Stomach smooth muscle (tissue), 2 donors: ENCODE results near the gene CFAP74.
A peak's percentile ranks its signal among the peaks of the same experiment; 100 is the strongest.

Experiments used
- H3K27ac ChIP-seq: one replicate; pipeline ENCODE4 v1.7.0; 2013; ENCODE audit warnings: mild to moderate bottlenecking, low read length, inconsistent platforms
- H3K27me3 ChIP-seq, 2 donors: one replicate each; pipeline ENCODE4 v1.7.0; 2013; ENCODE audit warnings: low read length in 2 of 2; ENCODE audit not compliant: insufficient read depth in 2 of 2, control insufficient read depth in 1 of 2
- H3K36me3 ChIP-seq, 2 donors: one replicate each; pipeline ENCODE4 v1.7.0; 2013; ENCODE audit warnings: low read length in 2 of 2; ENCODE audit not compliant: control insufficient read depth in 2 of 2, insufficient read depth in 2 of 2
- H3K4me1 ChIP-seq: one replicate; pipeline ENCODE4 v1.7.0; 2013; ENCODE audit warnings: low read length; ENCODE audit not compliant: control insufficient read depth, insufficient read depth
- H3K4me3 ChIP-seq, 2 donors: one replicate each; pipeline ENCODE4 v1.7.0; 2013; ENCODE audit warnings: low read length in 2 of 2
- H3K9ac ChIP-seq, 2 donors: one replicate each; pipeline ENCODE4 v1.7.0; 2013; ENCODE audit warnings: low read length in 2 of 2, mild to moderate bottlenecking in 1 of 2
- H3K9me3 ChIP-seq, 2 donors: one replicate each; pipeline ENCODE4 v1.7.0; 2013; ENCODE audit warnings: low read length in 2 of 2; ENCODE audit not compliant: control insufficient read depth in 2 of 2
- donor health status: healthy.
- donor health status: Pancreatic carcinoma.

Gene CFAP74

DNA sequence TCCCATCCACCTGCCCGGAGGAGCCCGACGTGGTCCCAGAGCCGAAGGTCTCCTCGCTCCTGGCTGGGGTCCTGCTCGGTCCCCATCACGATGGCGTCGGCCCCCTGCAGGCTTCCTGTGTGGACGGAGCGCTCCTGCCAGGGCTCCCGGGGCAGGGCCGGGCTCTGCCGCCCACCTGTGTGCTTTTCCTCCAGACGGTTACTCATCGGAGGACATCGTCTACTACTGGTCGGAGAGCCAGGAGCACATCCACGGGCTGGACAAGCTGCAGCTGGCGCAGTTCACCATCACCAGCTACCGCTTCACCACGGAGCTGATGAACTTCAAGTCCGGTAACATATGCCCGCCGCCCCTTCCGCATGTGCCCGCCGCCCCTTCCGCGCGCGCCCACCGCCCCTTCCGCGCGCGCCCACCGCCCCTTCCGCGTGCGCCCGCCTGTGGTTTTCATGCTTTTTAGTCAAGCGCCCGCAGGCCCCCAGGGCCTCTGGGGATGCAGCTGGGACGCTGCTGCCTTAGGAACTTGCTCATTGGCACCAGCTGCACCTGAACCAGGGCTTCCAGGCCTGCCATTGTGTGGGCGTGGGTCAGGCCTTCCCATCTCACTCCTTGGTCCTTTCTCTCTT lies 24.5 kb upstream of the CFAP74 start:
- Histone ChIP-seq H3K36me3 (no peaks in the 10 kb centered on the region), H3K27ac (no peak overlapping the region), H3K9ac (no peak overlapping the region), H3K27me3 (peaks cover 17 to 25% of the 10 kb centered on the region in 2 donors), H3K4me3 (no peak overlapping the region), H3K4me1 (peaks cover 6% of the 10 kb centered on the region), H3K9me3 (no peaks in the 10 kb centered on the region)

DNA sequence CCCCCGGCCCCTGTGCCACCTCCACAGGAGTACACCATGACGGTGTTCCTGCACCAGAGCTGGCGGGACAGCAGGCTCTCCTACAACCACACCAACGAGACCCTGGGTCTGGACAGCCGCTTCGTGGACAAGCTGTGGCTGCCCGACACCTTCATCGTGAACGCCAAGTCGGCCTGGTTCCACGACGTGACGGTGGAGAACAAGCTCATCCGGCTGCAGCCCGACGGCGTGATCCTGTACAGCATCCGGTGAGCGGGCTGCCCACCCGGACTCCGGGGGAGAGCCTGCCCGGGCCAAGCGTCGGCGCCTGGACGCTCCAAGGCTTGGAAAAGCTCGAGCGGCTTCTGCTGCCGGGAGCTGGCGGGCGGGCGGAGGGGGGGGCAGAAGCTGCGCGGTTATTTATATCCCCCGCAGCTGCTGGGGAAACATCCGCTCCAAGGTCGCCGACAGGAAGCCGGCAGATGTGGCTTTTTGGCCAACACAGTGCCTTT lies 21.9 kb upstream of the CFAP74 start:
- peaks cover 6% of the 10 kb centered on the region for H3K4me1 ChIP-seq
- H3K27me3 ChIP-seq = peaks cover 34 to 48% of the 10 kb centered on the region in 2 donors
- no peaks in the 10 kb centered on the region for H3K9me3 ChIP-seq
- no peaks in the 10 kb centered on the region for H3K36me3 ChIP-seq
- no peak overlapping the region for H3K27ac ChIP-seq
- H3K4me3 ChIP-seq = peak overlapping the region in 1 of 2 donors; percentile 55
- H3K9ac ChIP-seq = no peak overlapping the region

DNA sequence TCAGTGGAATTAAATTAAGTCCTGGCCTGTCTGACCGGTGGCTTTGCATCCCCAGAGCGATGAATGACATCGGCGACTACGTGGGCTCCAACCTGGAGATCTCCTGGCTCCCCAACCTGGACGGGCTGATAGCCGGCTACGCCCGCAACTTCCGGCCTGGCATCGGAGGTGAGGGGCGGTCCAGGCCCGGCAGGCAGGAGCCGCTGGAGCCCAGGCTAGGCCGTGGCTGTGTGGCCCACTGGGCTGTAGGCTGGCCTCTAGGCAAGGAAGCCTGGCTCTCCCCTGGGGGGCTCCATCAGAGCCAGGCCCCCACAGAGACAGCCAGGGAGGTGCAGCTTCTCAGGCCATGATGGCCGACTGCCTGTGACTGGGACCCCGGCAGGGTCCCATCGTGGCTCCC lies 21.3 kb upstream of the CFAP74 start:
- H3K27me3 ChIP-seq = peaks cover 41 to 54% of the 10 kb centered on the region in 2 donors
- H3K4me1 ChIP-seq = peaks cover 7% of the 10 kb centered on the region
- no peak overlapping the region for H3K9ac ChIP-seq
- no peak overlapping the region for H3K4me3 ChIP-seq
- H3K36me3 ChIP-seq = no peaks in the 10 kb centered on the region
- H3K27ac ChIP-seq = no peak overlapping the region
- no peaks in the 10 kb centered on the region for H3K9me3 ChIP-seq

DNA sequence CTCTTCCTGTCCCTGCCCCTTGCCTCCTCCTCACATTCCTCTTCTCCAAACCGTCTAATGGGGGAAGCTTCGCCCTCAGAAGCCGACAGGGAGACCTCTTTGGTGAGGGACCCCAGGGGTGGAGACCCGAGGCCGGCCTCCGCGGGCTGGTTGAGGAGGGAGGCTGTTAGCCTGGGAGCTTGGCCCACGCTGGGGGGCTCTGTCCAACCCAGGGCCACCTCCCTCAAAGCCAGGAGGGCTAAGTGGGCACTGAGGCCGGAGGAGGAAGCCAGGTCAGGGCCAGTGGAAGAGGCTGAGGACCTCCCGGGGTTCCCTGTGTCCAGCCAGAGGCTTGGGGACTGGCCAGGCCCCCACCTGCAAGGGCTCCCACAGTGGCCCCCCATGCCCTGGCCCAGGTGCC lies 20.9 kb upstream of the CFAP74 start:
- Histone ChIP-seq H3K36me3 (no peaks in the 10 kb centered on the region), H3K27ac (no peak overlapping the region), H3K4me3 (no peak overlapping the region), H3K9ac (no peak overlapping the region), H3K9me3 (no peaks in the 10 kb centered on the region), H3K27me3 (peaks cover 44 to 59% of the 10 kb centered on the region in 2 donors), H3K4me1 (peaks cover 11% of the 10 kb centered on the region)

DNA sequence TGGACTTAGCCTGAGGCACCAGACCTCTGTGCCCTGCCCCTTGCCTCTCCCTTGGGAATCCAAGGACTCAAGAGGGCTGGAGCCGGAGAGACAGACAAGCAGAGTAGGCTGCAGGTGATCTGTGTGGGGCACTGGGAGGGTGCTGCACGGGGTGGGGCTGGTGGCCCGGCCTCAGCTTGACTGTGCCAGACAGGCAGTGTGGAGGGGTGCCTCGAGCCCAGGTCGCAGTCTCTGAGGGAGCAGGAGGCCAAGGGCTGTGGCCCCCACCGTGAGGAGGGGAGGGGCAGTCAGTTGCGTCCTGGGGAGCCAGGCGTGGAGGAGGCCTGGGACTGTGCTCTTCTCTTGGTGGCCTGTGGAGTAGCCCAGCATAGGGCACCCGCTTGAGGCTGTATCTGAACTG lies 19.6 kb upstream of the CFAP74 start:
- Histone ChIP-seq H3K27me3 (peaks cover 49 to 65% of the 10 kb centered on the region in 2 donors), H3K9ac (no peak overlapping the region), H3K4me1 (peaks cover 11% of the 10 kb centered on the region), H3K9me3 (no peaks in the 10 kb centered on the region), H3K27ac (no peak overlapping the region), H3K4me3 (no peak overlapping the region), H3K36me3 (no peaks in the 10 kb centered on the region)

DNA sequence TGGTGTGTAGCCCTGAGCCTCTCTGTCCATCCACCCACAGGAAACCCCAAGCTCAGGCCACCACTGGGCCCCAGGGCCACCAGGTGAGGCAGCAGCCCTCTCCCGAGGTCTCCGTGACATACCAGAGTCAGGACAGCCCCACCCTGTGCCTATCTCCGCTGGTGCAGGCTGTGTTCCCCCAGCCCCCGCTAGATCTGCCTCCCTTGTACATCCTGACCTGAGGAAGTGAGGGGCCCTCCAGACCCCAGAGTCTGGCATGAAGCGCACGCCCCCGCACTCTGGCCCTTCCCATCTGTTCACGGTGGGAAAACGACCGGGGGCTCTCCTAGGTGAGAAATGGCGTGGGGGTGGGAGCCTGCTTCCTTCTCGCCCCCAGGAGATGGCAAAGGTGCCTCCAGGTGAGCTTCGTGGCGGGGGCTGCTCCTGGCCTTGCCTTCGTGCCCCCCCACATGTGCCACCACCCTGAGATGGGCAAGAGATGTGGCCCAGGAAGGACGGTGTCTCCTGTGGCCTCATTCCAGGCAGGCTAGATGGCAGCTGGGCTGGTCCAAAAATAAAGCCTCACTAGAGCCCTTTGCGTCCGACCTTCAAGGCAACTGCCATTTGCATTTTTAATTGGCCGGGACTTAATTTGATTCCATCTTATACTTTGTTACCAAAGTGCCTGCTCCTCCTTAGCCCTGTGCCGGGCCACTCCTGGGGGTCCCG lies 18.6 kb upstream of the CFAP74 start:
- Histone ChIP-seq H3K4me1 (peaks cover 11% of the 10 kb centered on the region), H3K36me3 (no peaks in the 10 kb centered on the region), H3K27ac (no peak overlapping the region), H3K9me3 (no peaks in the 10 kb centered on the region), H3K4me3 (no peak overlapping the region), H3K9ac (no peak overlapping the region), H3K27me3 (peaks cover 53 to 65% of the 10 kb centered on the region in 2 donors)

DNA sequence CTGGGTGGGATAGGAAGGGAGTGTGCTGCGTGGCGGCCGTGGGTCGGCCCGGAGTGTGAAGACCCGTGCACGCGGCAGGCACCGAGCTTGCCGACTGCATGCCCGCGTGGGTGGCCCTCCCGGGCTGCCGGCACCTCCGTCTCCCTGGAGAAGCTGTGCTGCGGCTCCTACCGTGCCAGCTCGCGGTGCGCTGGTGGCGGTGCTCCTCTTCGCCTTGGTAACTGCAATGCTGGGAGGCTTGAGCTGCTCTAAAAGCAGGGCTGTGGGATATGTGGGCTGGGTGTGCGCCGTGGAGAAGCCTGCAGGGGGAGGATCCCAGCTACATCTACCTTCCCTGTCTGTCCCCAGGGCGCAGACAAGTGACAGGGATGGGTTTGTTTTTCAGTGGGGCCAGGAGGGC lies 18.0 kb upstream of the CFAP74 start:
- peaks cover 11% of the 10 kb centered on the region for H3K4me1 ChIP-seq
- no peaks in the 10 kb centered on the region for H3K36me3 ChIP-seq
- H3K9me3 ChIP-seq = no peaks in the 10 kb centered on the region
- H3K27me3 ChIP-seq = peaks cover 53 to 65% of the 10 kb centered on the region in 2 donors
- H3K9ac ChIP-seq = no peak overlapping the region
- H3K4me3 ChIP-seq = no peak overlapping the region
- no peak overlapping the region for H3K27ac ChIP-seq

DNA sequence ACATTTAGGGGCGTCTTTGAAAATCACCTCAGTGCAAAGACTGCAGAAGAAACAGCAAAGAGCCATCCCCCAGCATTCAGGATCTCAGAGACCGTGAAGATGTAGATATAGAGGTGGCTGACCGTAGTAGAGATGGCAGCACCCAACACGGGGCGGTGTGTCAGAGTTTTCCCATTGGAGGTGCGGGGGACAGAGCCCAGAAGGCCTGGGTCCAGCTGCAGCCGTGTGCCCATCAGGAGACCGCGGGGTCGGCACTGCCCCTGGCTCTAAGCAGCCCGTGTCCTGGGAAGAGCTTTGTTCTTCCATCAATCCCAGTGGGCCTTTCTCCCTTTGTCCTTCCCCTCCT lies 16.7 kb upstream of the CFAP74 start:
- peaks cover 58 to 60% of the 10 kb centered on the region in 2 donors for H3K27me3 ChIP-seq
- H3K9ac ChIP-seq = no peak overlapping the region
- H3K9me3 ChIP-seq = no peaks in the 10 kb centered on the region
- H3K4me1 ChIP-seq = peaks cover 7% of the 10 kb centered on the region
- no peaks in the 10 kb centered on the region for H3K36me3 ChIP-seq
- no peak overlapping the region for H3K4me3 ChIP-seq
- H3K27ac ChIP-seq = no peak overlapping the region

DNA sequence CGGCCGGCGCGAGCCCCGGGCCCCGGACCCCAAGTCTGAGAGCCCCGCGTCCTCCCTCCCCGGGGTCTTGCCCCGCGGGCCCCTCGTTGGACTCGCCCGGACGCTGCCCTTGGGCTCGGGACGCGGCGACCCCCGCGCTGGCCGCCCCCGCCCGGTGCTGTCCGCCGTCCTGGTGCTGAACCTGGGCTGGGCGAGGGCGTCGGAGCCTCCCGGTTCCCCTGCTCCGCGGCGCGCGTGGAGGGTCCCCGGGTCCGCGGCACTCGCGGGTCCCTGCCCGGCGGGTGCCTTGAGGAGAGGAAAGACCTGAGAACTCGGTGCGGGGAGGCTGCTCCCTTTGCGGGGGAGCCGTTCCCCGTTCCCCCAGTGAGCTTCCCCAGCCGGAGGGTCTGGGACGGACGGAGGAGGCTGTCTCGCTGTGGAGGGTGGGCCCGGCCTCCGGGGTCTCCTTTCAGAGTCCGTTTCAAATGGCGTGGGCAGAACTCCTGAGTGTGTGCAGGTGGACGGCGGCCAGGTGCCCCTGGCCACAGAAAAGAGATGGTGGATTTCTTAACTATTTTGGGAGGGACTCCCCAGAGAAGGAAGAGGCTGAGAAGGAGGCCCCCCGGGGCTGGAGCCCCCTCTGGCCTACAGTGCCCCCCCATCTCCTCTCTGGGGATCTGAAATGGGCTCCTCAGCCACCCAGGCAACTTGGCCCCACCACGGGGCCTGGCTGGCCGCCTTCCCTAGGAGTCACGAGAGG lies 16.2 kb upstream of the CFAP74 start:
- Histone ChIP-seq H3K36me3 (no peaks in the 10 kb centered on the region), H3K27ac (no peak overlapping the region), H3K27me3 (peaks cover 57 to 62% of the 10 kb centered on the region in 2 donors), H3K4me1 (peaks cover 5% of the 10 kb centered on the region), H3K9me3 (no peaks in the 10 kb centered on the region), H3K4me3 (peak overlapping the region in 1 of 2 donors; percentile 15), H3K9ac (no peak overlapping the region)

DNA sequence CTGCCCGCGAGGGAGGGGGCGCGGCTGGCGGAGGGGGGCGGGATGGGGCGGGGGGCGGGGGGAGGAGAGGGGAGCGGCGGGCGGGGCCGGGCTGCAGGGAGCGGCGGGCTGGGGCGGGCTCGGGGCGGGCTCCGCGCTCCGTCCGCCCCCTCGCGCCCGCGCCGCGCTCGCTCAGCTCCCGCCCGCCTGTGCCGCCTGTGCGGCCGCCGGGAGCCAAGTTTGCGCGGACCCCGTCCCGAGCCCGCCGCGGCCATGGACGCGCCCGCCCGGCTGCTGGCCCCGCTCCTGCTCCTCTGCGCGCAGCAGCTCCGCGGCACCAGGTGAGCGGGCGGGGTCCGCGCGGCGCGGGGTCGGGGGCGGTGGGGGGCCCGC lies 15.6 kb upstream of the CFAP74 start, which contains the start of gene GABRD:
GABRD (plus strand) TSS at position 174 of the 372 bp plus-strand sequence; CDS start at position 253, 79 bp downstream.
- H3K9ac ChIP-seq = no peak within 1 kb of the TSS
- no peak within 1 kb of the TSS for H3K27ac ChIP-seq
- H3K27me3 ChIP-seq = peaks cover 56 to 59% of the 10 kb centered on the region in 2 donors
- H3K36me3 ChIP-seq = no peaks in the 10 kb centered on the region
- no peaks in the 10 kb centered on the region for H3K9me3 ChIP-seq
- peak within 1 kb of the TSS in 1 of 2 donors; percentile 15 for H3K4me3 ChIP-seq
- H3K4me1 ChIP-seq = peaks cover 5% of the 10 kb centered on the region
